Nucleus accumbens (tissue), 56 donors: ENCODE results near the gene GNA14.
"Not testable (repeated sequence)": the region's sequence is repeated elsewhere in the genome, so short reads cannot be mapped to it uniquely, and the experiment has no call there.

Source experiments
- DNase-seq, 56 donors: peaks; one replicate each; lab custom pipeline; 2025; lab: John Stamatoyannopoulos, UW

GNA14 gene

DNA sequence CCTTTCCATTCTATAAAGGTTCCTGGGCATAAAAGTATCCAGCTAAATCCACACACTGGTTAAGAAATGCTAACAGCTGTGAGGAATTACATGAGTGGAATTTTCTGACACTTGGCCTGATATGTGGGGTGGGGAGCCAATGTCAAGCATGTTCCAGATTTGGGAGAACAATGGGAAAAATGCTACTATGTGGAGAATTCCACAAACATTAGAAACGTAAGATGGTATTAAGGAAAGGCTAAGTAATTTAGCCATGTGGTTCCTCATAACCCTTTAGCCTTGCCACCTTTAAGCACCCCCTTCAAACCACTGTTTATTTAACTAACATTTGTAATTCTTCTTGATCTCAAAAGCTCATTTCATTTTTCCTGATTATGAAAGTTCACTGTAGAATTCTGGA is 149.2 kb downstream of the GNA14 start:
- DNase-seq: no peak

- no peak for DNase-seq
These were observed 150.6 kb downstream of the GNA14 start for GRCh38 chr9:77497322-77498198.

DNA sequence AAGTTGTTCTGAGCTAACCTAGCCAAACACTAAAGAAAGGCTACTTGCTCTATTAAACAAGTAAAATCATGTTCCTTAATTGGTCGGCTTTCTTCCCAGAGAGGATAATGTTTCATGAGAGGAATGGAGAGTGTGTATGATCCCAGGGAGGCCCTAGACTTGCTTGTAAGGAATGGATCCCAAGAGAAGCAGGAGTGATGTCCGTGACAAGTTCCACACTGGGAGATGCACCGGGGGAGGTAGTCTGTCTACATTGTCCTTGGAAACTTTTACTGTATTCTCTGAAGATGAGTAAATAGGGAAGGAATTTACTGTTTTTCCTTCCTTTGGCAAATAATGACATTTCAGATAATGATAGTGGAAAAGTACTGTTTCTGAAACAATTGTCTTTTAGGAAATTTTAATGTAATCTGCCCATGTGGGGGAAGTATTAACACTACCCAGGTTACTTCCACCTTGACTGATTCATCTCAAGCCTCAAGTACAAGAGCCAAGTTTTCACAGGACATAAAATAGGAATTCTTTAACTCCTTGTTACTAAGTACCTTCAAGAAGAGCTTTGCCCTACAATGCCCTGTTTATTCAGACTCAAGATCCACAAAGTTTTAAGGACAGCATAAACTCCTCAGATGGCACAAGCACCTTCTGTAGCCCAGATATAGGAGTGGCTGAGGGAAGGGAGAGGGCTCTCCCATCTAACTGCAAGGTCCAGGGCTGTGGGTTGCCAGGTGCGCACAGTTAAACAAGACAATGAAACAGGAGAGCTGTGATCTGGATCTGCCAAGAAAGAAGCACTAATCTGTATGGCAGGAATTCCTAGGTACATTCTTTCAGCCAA is 152.1 kb downstream of the GNA14 start:
- peak in 1 of 56 donors; percentile 3 for DNase-seq

DNA sequence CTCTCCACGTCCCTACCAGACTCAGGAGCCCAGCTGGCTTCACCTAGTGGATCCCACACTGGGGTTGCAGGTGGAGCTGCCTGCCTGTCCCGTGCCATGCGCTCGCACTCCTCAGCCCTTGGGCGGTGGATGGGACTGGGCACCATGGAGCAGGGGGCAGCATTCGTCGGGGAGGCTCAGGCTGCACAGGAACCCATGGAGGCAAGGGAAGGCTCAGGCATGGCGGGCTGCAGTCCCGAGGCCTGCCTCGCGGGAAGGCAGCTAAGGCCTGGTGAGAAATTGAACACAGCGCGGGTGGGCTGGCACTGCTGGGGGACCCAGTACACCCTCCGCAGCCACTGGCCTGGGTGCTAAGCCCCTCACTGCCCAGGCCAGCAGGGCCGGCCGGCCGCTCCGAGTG is 157.8 kb downstream of the GNA14 start:
- not testable (repeated sequence) for DNase-seq

DNA sequence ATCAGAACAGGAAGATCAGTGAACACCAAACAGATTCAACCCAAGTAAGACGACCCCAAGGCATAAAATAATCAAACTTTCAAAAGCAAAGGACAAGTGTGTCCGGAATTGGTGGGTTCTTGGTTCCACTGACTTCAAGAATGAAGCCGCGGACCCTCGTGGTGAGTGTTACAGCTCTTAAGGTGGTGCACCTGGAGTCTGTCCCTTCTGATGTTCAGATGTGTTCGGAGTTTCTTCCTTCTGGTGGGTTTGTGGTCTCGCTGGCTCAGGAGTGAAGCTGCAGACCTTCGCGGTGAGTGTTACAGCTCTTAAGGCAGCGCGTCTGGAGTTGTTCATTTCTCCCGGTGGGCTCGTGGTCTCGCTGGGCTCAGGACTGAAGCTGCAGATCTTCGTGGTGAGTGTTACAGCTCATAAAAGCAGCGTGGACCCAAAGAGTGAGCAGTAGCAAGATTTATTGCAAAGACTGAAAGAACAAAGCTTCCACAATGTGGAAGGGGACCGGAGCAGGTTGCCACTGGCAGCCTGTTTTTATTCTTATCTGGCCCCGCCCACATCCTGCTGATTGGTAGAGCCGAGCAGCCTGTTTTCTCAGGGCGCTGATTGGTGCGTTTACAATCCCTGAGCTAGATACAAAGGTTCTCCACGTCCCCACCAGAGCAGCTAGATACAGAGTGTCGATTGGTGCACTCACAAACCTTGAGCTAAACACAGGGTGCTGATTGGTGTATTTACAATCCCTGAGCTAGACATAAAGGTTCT is 158.5 kb downstream of the GNA14 start:
- DNase-seq: not testable (repeated sequence)

- no peak for DNase-seq
These were observed 159.5 kb downstream of the GNA14 start for GRCh38 chr9:77488439-77489126.

GRCh38 chr9:77486968-77487367 is 161.2 kb downstream of the GNA14 start:
- no peak for DNase-seq

DNA sequence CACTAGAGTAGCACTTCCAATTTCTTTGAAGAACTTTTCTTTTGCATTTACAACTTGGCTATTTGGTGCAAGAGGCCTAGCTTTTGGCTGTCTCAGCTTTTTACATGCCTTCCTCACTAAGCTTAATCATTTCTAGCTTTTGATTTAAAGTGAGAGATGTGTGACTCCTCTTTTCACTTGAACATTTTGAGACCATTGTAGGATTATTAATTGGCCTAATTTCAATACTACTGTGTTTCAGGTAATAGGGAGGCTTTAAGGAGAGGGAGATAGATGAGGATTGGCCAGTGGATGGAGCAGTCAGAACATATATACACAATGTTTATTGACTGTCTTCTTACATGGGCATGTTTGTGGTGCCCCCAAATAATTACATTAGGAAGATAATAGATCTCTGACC is 161.7 kb downstream of the GNA14 start:
- DNase-seq: no peak

DNA sequence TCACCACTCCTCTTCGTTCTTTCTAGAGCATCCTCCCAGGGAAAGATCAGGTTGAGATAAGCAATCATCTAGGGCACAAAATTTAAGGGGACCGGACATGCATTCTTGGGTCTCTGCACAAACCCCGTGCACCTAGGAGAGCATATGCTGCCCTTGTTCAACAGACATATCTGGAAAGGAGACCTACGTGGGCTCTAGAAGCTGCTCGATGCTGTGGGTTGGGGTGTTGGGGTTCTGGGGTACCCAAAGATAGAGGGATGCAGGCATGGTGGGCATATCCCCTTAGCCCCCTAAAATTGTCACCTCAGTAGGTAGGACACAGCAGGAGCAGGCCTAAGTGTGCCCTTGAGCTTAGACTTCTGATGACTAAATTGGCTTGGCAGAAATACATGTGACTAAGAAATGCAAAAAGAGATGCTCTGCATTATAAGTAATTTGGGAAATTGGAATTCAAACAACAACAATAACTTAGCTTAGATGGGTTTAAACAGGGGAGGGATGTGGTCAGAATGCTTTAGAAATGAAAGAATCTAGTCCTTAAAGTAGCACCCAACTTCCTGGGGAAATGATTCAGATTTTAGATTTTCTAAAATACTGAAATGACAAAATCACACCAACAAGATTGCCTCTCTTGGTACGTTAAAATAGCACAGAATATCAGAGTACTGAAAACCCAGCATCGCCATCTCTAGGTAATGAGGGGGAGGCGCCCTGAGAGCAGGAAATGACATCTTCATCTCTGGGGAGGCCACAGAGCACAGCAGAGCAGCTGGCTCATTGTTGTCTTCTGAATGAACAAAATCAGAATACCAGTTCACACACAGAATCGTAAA is 172.3 kb downstream of the GNA14 start:
- no peak for DNase-seq

- DNase-seq: no peak
These were observed 173.2 kb downstream of the GNA14 start for GRCh38 chr9:77474936-77475335.

DNA sequence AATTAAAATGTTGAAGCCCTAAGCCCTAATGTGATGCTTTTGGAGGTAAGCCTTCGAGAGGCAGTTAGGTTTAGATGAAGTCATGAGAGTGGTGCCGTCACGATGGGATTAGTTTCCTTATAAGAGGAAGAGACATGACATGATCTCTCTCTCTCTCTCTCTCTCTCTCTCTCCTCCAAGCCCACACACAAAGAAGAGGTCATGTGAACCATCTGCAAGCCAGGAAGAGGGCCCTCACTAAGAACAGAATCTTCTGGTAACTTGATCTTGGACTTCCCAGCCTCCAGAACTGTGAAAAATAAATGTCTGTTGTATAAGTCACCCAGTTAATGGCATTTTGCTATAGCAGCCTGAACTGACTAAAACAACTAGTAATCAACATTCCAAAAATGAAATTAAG is 175.5 kb downstream of the GNA14 start:
- DNase-seq: no peak

- DNase-seq: no peak
These were observed 176.6 kb downstream of the GNA14 start for GRCh38 chr9:77471572-77471971.

GRCh38 chr9:77469515-77470231 is 178.4 kb downstream of the GNA14 start:
- DNase-seq: no peak

DNA sequence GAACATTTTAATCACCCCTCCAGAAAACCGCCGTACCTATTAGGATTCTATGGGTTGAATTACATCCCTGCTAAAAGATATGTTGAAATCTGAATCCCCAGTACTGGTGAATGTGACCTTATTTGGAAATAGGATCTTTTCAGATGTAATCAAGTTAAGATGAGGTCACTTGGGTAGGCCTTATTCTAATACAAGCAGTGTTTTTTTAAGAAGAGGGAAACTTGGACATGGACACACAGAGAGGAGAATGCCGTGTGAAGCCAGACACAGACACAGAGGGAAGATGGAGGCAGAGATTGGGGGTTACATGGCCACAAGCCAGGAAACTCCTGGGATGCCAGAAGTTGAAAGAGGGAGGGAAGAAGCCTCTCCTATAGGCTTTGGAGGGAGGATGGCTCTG is 183.5 kb downstream of the GNA14 start:
- no peak for DNase-seq

- DNase-seq: no peak
These were observed 185.0 kb downstream of the GNA14 start for GRCh38 chr9:77463151-77463550.

GRCh38 chr9:77462066-77462465 is 186.1 kb downstream of the GNA14 start:
- no peak for DNase-seq

DNA sequence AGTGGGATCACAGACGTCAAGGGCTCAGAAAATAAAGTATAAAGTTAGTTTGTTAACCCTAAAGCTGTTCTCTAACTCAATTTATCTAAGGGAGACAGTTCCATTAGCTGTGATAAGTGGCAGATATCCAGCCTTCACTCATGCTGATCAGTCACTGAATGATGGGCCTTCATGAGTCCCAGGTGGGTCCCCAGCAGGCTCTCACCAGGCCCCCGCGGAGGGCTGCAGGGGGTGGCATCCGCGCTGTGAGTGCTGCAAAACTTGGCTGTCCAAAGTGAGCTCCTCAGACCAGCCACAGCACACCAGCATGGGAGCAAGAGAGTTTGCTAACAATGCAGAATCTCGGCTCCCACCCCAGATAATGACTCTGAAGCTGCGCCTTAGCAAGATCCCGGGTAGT is 187.2 kb downstream of the GNA14 start:
- DNase-seq: no peak

DNA sequence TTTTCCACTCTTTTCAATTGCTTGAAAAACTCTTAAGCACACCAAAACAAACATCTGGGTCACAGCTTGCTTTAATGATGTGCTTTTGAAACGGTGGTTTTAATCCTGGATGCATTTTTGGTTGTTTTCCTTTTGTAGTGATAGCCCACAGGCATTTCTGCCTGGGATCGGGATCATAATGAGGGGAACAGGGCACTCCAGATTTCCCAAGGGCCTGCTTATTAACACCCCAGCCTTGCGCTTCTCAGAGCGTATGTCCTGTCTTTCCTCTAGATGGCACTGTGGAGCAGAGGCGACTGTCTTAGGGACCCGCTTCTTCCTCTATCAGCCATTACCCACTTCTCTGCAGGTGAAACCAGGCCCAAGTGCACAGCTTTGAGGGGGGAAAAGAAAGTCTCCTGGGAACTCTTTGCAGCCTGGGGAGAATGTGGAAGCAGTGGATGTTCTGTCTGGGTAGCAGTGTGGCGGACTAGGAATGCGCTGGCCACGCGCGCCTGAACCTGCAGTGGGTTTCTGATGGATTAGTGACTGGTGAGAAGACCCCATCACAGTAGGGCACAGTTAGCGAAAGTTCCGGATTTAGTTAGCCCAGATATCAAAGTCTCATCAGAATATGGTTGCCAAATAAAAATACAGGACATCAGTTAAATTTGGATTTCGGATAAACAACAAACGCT is 190.1 kb downstream of the GNA14 start:
- DNase-seq: peak in 41 of 56 donors; percentile 11 to 74 (median 36)
